SH-SY5Y (cell line): Measurements from ENCODE around the gene STX10.

Experiments
- GATA2 ChIP-seq: IDR thresholded peaks from 2 replicates; pipeline ENCODE4 v1.6.1; 2011; ENCODE audit warnings: mild to moderate bottlenecking, low read depth, low read length
- GATA3 ChIP-seq: IDR thresholded peaks from 2 replicates; pipeline ENCODE4 v1.6.1; 2011; ENCODE audit warnings: low read depth, mild to moderate bottlenecking, low read length, moderate library complexity

DNA sequence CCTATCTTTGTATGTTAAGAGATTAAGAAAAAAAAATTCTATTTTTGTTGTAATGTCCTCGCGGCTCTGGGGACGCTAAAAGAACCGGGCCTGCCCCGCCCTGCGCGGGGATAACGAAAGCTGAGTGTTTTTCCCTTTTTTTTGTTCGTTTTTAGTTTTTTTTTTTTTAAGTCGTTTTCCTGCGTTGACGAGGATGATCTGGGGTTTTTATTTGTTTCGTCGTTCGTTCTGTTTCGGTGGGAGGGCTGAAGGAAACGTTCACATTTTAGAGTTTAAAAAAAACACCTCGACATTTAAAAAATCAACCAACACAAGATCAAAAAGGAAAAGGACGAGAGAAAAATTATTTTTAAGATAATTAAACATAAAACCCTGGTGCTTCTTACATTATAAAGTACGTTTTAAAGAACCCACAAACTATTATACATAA lies 53.1 kb downstream of the STX10 start:
- TF ChIP-seq GATA3: no peak
- no peak for TF ChIP-seq GATA2
